ENCODE data around the gene ACTL10. TPM values are rescaled to one million over a fixed set of nuclear protein-coding genes. Genes with fewer than 3 reads are reported as not detected.

ACTL10 gene
- total and polyA plus RNA-seq, 2 donors (not counting 1 experiment from before 2014, with no cell fraction given): 1.2 to 6.3 TPM

DNA sequence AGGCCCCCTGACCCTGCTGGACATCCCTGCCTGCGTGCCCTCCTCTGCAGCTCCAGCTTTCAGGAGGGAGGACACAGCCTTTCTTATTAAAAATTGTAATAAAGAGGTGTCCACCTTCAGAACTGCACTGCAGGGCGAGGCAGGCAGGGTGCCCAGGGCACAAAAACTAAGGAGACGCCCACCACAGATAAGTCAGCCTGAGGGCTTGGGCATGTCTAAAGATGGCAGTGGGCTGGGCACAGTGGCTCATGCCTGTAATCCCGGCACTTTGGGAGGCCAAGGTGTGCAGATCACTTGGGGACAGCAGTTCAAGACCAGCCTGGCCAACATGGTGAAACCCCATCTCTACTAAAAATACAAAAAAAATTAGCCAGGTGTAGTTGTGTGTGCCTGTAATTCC is 11.6 kb upstream of the ACTL10 start:
- CTCF ChIA-PET: interaction anchor here (1.0 to 5.4 kb wide), 5 partner anchors 8 to 208 kb away, joined by 4 to 53 read pairs (median 23); partner anchors contain the start of genes ACTL10 and C20orf144
- DNase-seq: no peak
- H3K27ac ChIP-seq (ENCODE audit: low read length in 2 of 2): no peak overlapping the region
- no peaks in the 10 kb centered on the region for H4K20me1 ChIP-seq (ENCODE audit: control insufficient read depth, insufficient read depth, low read length, poor library complexity, severe bottlenecking)
- H3K27me3 ChIP-seq (replicated peaks in 1 of 4; ENCODE audit: control extremely low read depth in 1 of 4, control insufficient read depth in 3 of 4, insufficient read depth in 4 of 4, low read length in 3 of 4): no peaks in the 10 kb centered on the region
- H2AFZ ChIP-seq (ENCODE audit: insufficient read depth, low read depth, low read length, poor library complexity, severe bottlenecking): no peak overlapping the region
- H3K4me1 ChIP-seq (ENCODE audit: control insufficient read depth in 2 of 2, insufficient read depth in 2 of 2, low read length in 2 of 2): peaks cover 0 to 9% of the 10 kb centered on the region in 2 donors
- intact Hi-C loops (cut with micrococcal nuclease): no loop called here
- H3K9ac ChIP-seq (ENCODE audit: low read length): no peak overlapping the region
- no peak overlapping the region for H3K4me3 ChIP-seq (ENCODE audit: control extremely low read depth in 1 of 5, extremely low read depth in 1 of 5, insufficient read depth in 1 of 5, low read depth in 2 of 5, low read length in 4 of 5)
- no peaks in the 10 kb centered on the region for H3K9me3 Mint-ChIP-seq (ENCODE audit: insufficient read depth)
- peaks cover 5% of the 10 kb centered on the region for H3K4me1 Mint-ChIP-seq
- H3K9me3 ChIP-seq (ENCODE audit: control extremely low read depth in 1 of 3, control insufficient read depth in 2 of 3, insufficient read depth in 1 of 3, low read length in 2 of 3): no peaks in the 10 kb centered on the region
- no peak overlapping the region for H3K27ac Mint-ChIP-seq
- H3K36me3 ChIP-seq (replicated peaks in 1 of 2; ENCODE audit: control extremely low read depth in 1 of 2, control insufficient read depth in 1 of 2, extremely low read depth in 1 of 2, insufficient read depth in 2 of 2, low read length in 1 of 2): no peaks in the 10 kb centered on the region
- H3K27me3 Mint-ChIP-seq: no peaks in the 10 kb centered on the region
- no peaks in the 10 kb centered on the region for H3K79me2 ChIP-seq (ENCODE audit: control insufficient read depth, insufficient read depth, low read length)
- TF ChIP-seq, protein P1, sequence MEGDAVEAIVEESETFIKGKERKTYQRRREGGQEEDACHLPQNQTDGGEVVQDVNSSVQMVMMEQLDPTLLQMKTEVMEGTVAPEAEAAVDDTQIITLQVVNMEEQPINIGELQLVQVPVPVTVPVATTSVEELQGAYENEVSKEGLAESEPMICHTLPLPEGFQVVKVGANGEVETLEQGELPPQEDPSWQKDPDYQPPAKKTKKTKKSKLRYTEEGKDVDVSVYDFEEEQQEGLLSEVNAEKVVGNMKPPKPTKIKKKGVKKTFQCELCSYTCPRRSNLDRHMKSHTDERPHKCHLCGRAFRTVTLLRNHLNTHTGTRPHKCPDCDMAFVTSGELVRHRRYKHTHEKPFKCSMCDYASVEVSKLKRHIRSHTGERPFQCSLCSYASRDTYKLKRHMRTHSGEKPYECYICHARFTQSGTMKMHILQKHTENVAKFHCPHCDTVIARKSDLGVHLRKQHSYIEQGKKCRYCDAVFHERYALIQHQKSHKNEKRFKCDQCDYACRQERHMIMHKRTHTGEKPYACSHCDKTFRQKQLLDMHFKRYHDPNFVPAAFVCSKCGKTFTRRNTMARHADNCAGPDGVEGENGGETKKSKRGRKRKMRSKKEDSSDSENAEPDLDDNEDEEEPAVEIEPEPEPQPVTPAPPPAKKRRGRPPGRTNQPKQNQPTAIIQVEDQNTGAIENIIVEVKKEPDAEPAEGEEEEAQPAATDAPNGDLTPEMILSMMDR (IDR thresholded peaks at IDR 0.05): no peak
- no peak for TF ChIP-seq EZH2 (IDR thresholded peaks at IDR 0.05; ENCODE audit: borderline replicate concordance, insufficient read depth, low read depth, low read length, poor library complexity, severe bottlenecking)
- 84% methylated on average over 2 of the region's 4 CpGs for WGBS (ENCODE audit: insufficient coverage)
- ATAC-seq (ENCODE audit: low read depth): no peak
- no peak overlapping the region for H3K4me2 ChIP-seq (replicated peaks; ENCODE audit: low read depth, low read length, poor library complexity, severe bottlenecking)
- POLR2A ChIA-PET: no interaction called here
- H3K4me3 Mint-ChIP-seq: no peak overlapping the region

DNA sequence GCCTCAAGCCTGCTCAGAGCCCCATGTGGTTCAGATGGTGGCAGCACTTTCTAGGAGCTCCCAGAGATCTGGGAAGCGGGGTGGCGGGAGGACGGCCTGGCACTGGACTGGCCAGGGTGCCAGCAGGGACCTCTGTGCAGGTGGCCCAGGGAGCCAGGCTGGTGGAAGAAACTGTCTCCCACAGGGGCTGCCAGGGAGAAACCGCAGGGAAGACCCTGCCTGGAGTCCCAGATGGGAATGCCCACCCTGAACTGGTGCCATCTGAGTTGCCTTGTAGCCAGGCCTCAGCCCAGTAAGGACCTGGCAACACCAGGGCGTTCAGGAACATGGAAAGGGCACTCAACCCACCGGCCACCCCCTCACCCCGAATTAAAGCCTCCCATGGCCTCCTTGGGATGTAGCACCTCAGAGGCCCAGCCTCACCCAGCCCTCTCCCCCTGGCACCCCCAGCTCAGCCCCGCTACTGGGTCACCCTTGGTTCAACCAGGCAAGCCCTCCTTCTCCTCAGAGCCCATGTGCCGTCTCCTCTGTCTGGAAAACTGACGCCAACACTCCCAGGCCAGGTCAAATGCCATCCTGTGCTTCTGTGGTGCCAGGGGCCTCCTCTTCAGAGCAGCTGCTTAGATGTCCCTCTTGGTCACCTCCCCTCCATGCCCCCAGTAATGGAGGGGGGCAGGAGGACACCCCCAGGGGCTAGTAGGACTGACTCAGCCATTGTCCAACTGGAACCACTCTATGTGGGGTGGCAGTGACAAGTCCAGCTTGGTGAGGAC is 10.5 kb upstream of the ACTL10 start:
- no peak overlapping the region for H3K27ac Mint-ChIP-seq

More for the DNA sequence above, 10.5 kb upstream of the ACTL10 start:
- Histone ChIP-seq H3K4me1 (ENCODE audit: control insufficient read depth in 2 of 2, insufficient read depth in 2 of 2, low read length in 2 of 2) (peaks cover 0 to 9% of the 10 kb centered on the region in 2 donors), H3K36me3 (replicated peaks in 1 of 2; ENCODE audit: control extremely low read depth in 1 of 2, control insufficient read depth in 1 of 2, extremely low read depth in 1 of 2, insufficient read depth in 2 of 2, low read length in 1 of 2) (no peaks in the 10 kb centered on the region), H3K27me3 (replicated peaks in 1 of 4; ENCODE audit: control extremely low read depth in 1 of 4, control insufficient read depth in 3 of 4, insufficient read depth in 4 of 4, low read length in 3 of 4) (no peaks in the 10 kb centered on the region), H2AFZ (ENCODE audit: insufficient read depth, low read depth, low read length, poor library complexity, severe bottlenecking) (no peak overlapping the region), H4K20me1 (ENCODE audit: control insufficient read depth, insufficient read depth, low read length, poor library complexity, severe bottlenecking) (no peaks in the 10 kb centered on the region), H3K27ac (ENCODE audit: low read length in 2 of 2) (no peak overlapping the region), H3K4me2 (replicated peaks; ENCODE audit: low read depth, low read length, poor library complexity, severe bottlenecking) (no peak overlapping the region), H3K9me3 (ENCODE audit: control extremely low read depth in 1 of 3, control insufficient read depth in 2 of 3, insufficient read depth in 1 of 3, low read length in 2 of 3) (no peaks in the 10 kb centered on the region), H3K4me3 (ENCODE audit: control extremely low read depth in 1 of 5, extremely low read depth in 1 of 5, insufficient read depth in 1 of 5, low read depth in 2 of 5, low read length in 4 of 5) (no peak overlapping the region), H3K79me2 (ENCODE audit: control insufficient read depth, insufficient read depth, low read length) (no peaks in the 10 kb centered on the region), H3K9ac (ENCODE audit: low read length) (no peak overlapping the region)
- H3K27me3 Mint-ChIP-seq: no peaks in the 10 kb centered on the region
- ATAC-seq (ENCODE audit: low read depth): no peak
- no peaks in the 10 kb centered on the region for H3K9me3 Mint-ChIP-seq (ENCODE audit: insufficient read depth)
- peaks cover 5% of the 10 kb centered on the region for H3K4me1 Mint-ChIP-seq
- WGBS (ENCODE audit: insufficient coverage): 96% methylated on average over 10 of the region's 10 CpGs
- POLR2A ChIA-PET: no interaction called here
- CTCF ChIA-PET: interaction anchor here (0.6 to 5.4 kb wide), 4 partner anchors 7 to 206 kb away, joined by 3 to 53 read pairs (median 22); partner anchors contain the start of genes ACTL10 and C20orf144
- DNase-seq: no peak
- TF ChIP-seq EZH2 (IDR thresholded peaks at IDR 0.05; ENCODE audit: borderline replicate concordance, insufficient read depth, low read depth, low read length, poor library complexity, severe bottlenecking): no peak
- TF ChIP-seq, protein P1 (IDR thresholded peaks at IDR 0.05): no peak
- no peak overlapping the region for H3K4me3 Mint-ChIP-seq
- intact Hi-C loops (cut with micrococcal nuclease): no loop called here
